Spinal cord (tissue), 10 donors: ENCODE measurements around the gene PRM2. TPM values are rescaled to one million over a fixed set of nuclear protein-coding genes. Genes with fewer than 3 reads are reported as not detected.

ENCODE experiments used
- DNase-seq, 6 donors: peaks; one replicate each; pipeline versions ENCODE4 v3.0.0 to v3.0.0-alpha.2; 2013 to 2015; ENCODE audit warnings: low spot score in 6 of 6, low read depth in 4 of 6
- H3K27ac ChIP-seq: one replicate; pipeline ENCODE4 v1.5.1; 2013; ENCODE audit warnings: low read depth, low read length, control low read depth
- H3K27me3 ChIP-seq: one replicate; pipeline ENCODE4 v1.6.1; 2013; ENCODE audit warnings: low read length; ENCODE audit not compliant: control insufficient read depth, insufficient read depth
- H3K36me3 ChIP-seq: one replicate; pipeline ENCODE4 v1.6.1; 2013; ENCODE audit warnings: low read length; ENCODE audit not compliant: control insufficient read depth, insufficient read depth
- H3K4me1 ChIP-seq: one replicate; pipeline ENCODE4 v1.6.1; 2013; ENCODE audit warnings: low read length; ENCODE audit not compliant: control insufficient read depth, insufficient read depth
- H3K4me3 ChIP-seq: one replicate; pipeline ENCODE4 v1.5.1; 2013; ENCODE audit warnings: low read depth, low read length, control low read depth
- H3K9me3 ChIP-seq: one replicate; pipeline ENCODE4 v1.6.1; 2013; ENCODE audit warnings: low read length; ENCODE audit not compliant: control insufficient read depth, insufficient read depth
- WGBS: methylation state at CpG from one replicate; pipeline ENCODE4 v1.1.5; 2013; ENCODE audit warnings: missing lambda C conversion rate; ENCODE audit not compliant: insufficient coverage; 5-methylcytosine and 5-hydroxymethylcytosine counted together
- polyA plus RNA-seq, 2 donors: library from polyadenylated mRNA; unstranded; fragments of 120-200 nt; gene quantifications; one replicate each; pipeline ENCODE4 v1.2.1, GENCODE V29; 2013; ENCODE audit not compliant: insufficient read length in 2 of 2
- total RNA-seq, 2 donors: library from RNA; depleted of rRNA in 1 of 2; stranded (reverse); fragments of 120-200 nt in 1 of 2; fragments of >200 nt in 1 of 2; gene quantifications; one replicate each; pipeline versions ENCODE4 v1.2.3 to v1.2.4, GENCODE V29; 2013 to 2014
- donor health status: healthy.

The PRM2 gene
- total and polyA plus RNA-seq, 4 donors, result not detected

DNA sequence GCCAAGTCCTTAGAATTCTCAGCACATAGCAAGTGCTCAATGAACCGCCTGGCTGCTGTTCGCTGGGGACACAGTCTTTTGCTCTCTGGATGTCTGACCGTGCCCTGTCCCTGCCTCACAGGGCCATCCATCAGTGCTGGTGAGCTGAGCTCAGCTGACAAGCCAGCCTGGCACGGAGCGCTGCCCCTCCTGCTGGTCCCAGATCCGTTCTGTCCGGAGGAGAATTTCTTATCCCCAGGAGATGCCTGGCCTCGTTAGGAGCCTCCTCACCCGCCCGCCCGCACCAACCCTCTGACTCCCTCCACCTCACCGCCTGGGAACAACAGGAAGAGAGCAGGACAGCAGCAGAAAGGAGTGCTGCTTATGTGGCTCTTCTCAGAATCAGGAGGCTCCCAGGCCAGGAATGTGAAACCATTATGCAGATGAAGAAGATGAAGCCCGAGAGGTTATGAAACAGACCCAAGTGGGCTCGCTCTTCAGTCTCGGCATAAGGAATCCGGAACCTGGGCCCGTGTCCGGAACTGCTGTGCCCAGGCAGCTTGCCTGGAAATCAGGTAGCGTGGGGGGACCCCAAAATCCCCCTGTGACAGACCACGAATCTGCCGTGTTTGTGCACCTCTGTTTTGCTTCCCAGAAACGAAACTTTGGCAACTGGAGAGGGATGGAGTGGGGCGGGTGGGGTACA is 40.2 kb upstream of the PRM2 start:
- H3K9me3 ChIP-seq, result no peaks in the 10 kb centered on the region
- peaks cover 18% of the 10 kb centered on the region for H3K4me1 ChIP-seq
- H3K4me3 ChIP-seq, result no peak overlapping the region
- peak in 3 of 6 donors; percentile 12 to 52 (median 23) for DNase-seq
- H3K27me3 ChIP-seq, result peaks cover 6% of the 10 kb centered on the region
- no peaks in the 10 kb centered on the region for H3K36me3 ChIP-seq
- 38% methylated on average over 22 of the region's 23 CpGs for WGBS
- no peak overlapping the region for H3K27ac ChIP-seq

DNA sequence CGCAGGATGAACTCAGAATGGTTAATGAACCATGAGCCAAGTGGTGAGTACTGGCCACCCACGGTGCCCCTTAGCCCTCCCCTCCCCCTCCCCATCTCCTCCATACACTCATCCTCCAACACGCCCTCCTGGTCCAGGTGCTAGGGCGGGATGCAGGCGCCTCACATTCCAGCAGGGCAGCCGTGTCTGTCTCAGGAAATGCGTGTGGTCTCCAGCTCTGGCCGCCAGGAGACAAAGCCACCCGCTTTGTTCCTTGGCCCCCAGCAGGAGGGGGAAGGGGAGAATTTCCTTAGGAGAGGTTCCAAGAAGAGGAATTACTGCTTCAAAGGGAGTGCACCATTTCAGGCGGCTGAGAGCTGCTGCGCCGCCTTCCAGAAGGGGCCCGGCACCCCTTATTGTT is 39.2 kb upstream of the PRM2 start:
- H3K9me3 ChIP-seq, result no peaks in the 10 kb centered on the region
- H3K36me3 ChIP-seq, result no peaks in the 10 kb centered on the region
- H3K27ac ChIP-seq, result peak overlapping the region; percentile 33
- H3K4me1 ChIP-seq, result peaks cover 18% of the 10 kb centered on the region
- no peak overlapping the region for H3K4me3 ChIP-seq
- WGBS, result 27% methylated on average over 10 of the region's 13 CpGs
- DNase-seq, result peak in 2 of 6 donors; percentile 32 to 68
- H3K27me3 ChIP-seq, result peaks cover 6% of the 10 kb centered on the region

- Histone ChIP-seq H3K27me3 (peaks cover 6% of the 10 kb centered on the region), H3K9me3 (no peaks in the 10 kb centered on the region), H3K27ac (no peak overlapping the region), H3K4me3 (no peak overlapping the region), H3K36me3 (no peaks in the 10 kb centered on the region), H3K4me1 (peaks cover 18% of the 10 kb centered on the region)
- DNase-seq, result no peak
- 84% methylated on average over 8 of the region's 8 CpGs for WGBS
Observed at GRCh38 chr16:11314309-11314894, 38.1 kb upstream of the PRM2 start.

GRCh38 chr16:11313493-11314308 is 37.4 kb upstream of the PRM2 start:
- peaks cover 6% of the 10 kb centered on the region for H3K27me3 ChIP-seq
- H3K4me1 ChIP-seq, result peaks cover 18% of the 10 kb centered on the region
- WGBS, result 97% methylated on average over 6 of the region's 9 CpGs
- DNase-seq, result no peak
- no peaks in the 10 kb centered on the region for H3K9me3 ChIP-seq
- H3K27ac ChIP-seq, result no peak overlapping the region
- no peak overlapping the region for H3K4me3 ChIP-seq
- no peaks in the 10 kb centered on the region for H3K36me3 ChIP-seq

- Histone ChIP-seq H3K27ac (no peak overlapping the region), H3K36me3 (no peaks in the 10 kb centered on the region), H3K4me3 (no peak overlapping the region), H3K27me3 (peaks cover 6% of the 10 kb centered on the region), H3K4me1 (peaks cover 18% of the 10 kb centered on the region), H3K9me3 (no peaks in the 10 kb centered on the region)
- DNase-seq, result no peak
- 78% methylated on average over 6 of the region's 8 CpGs for WGBS
Observed at GRCh38 chr16:11312718-11313492, 36.6 kb upstream of the PRM2 start.

DNA sequence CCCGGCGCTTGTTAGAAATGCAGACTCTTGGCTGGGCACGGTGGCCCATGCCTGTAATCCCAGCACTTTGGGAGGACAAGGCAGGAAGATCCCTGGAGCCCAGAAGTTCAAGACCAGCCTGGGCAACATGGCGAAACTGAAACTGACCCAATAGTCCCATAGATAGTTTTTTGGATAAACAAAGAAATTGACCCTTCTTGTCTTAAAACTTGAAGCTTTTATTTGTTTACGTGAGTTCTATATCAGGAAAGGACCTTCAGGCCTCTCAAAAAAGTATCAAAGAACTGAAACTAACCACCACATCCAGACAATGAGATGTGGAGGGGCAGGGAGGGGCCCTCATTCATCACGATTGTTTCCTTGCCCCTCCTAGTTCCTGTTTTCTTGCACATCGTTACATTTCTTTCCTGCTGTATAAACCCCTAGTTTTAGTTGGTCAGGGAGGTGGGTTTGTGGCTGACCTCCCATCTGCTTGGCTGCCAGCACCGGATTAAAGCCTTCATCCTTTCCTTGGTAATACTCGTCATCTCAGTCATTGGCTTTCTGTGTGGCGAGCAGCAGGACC is 34.8 kb upstream of the PRM2 start:
- H3K27me3 ChIP-seq, result peaks cover 4% of the 10 kb centered on the region
- no peaks in the 10 kb centered on the region for H3K9me3 ChIP-seq
- no peak for DNase-seq
- H3K4me3 ChIP-seq, result no peak overlapping the region
- 86% methylated on average over 4 of the region's 10 CpGs for WGBS
- no peaks in the 10 kb centered on the region for H3K36me3 ChIP-seq
- H3K27ac ChIP-seq, result peak overlapping the region; percentile 25
- H3K4me1 ChIP-seq, result peaks cover 11% of the 10 kb centered on the region

DNA sequence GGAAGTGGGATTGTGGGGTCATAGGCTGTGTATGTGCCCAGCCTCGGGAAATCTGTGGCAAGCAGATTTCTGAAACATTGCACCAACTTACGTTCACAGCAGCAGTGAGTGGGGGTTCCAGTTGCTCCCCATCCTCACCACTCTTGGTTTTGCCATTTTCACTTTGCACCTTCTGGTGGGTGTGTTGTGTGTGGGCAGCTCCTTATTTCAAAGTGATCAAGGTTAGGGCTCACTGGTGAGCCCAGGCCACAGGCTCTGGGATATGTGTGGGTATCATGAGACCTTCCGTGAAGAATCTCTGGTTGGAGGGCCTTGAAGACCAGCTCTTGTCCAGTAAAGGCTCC is 34.3 kb upstream of the PRM2 start:
- Histone ChIP-seq H3K4me1 (peaks cover 7% of the 10 kb centered on the region), H3K36me3 (no peaks in the 10 kb centered on the region), H3K27ac (no peak overlapping the region), H3K4me3 (no peak overlapping the region), H3K27me3 (peaks cover 4% of the 10 kb centered on the region), H3K9me3 (no peaks in the 10 kb centered on the region)
- 100% methylated on average over 2 of the region's 3 CpGs for WGBS
- DNase-seq, result no peak

GRCh38 chr16:11309895-11310633 is 33.8 kb upstream of the PRM2 start:
- DNase-seq, result no peak
- Histone ChIP-seq H3K36me3 (no peaks in the 10 kb centered on the region), H3K4me1 (peaks cover 1% of the 10 kb centered on the region), H3K27ac (no peak overlapping the region), H3K27me3 (no peaks in the 10 kb centered on the region), H3K9me3 (no peaks in the 10 kb centered on the region), H3K4me3 (no peak overlapping the region)
- 67% methylated on average over 9 of the region's 9 CpGs for WGBS
